Endothelial cell of umbilical vein (primary cell): ENCODE results near the gene SIGLEC8. TPM values are rescaled to one million over a fixed set of nuclear protein-coding genes. Genes with fewer than 3 reads are reported as not detected.
"Not testable (repeated sequence)": the region's sequence is repeated elsewhere in the genome, so short reads cannot be mapped to it uniquely, and the experiment has no call there.

ENCODE experiments used
- BruUV-seq: library from RNA; stranded (reverse); fragments of 400-500 nt; replicated peaks from 2 replicates; lab custom pipeline; 2021; lab: Mats Ljungman, UMichigan
- CTCF ChIA-PET: fragments of 300-600, 350-600 bp; sonication (Branson Sonifier 250); formaldehyde crosslinking; loops from one replicate; lab custom pipeline; 2021; ENCODE audit warnings: antibody characterized with exemption, inconsistent platforms; lab: Charles Lee
- POLR2A ChIA-PET: fragments of 300-600, 350-600 bp; sonication (Branson Sonifier 250); formaldehyde crosslinking; loops from one replicate; lab custom pipeline; 2021; ENCODE audit warnings: antibody characterized with exemption, inconsistent platforms; lab: Charles Lee
- DNase-seq: peaks from one replicate; pipeline ENCODE4 v3.0.0-alpha.2; 2011; ENCODE audit warnings: low read depth, low spot score
- FAIRE-seq: peaks from 2 replicates; lab custom pipeline; 2011; peaks lifted over from hg19 to GRCh38; lab: Jason Lieb, UNC
- H2AFZ ChIP-seq: 2 replicates; pipeline ENCODE4 v1.6.0; 2012; ENCODE audit warnings: low read depth, low read length, control low read depth, inconsistent platforms
- H3K27ac ChIP-seq: 2 replicates; pipeline ENCODE4 v1.5.1; 2011; ENCODE audit warnings: low read depth, mild to moderate bottlenecking, control low read depth, low read length, moderate library complexity; ENCODE audit not compliant: insufficient read depth
- H3K27me3 ChIP-seq, 2 experiments: 2 replicates each; pipeline versions ENCODE4 v1.6.0 to v1.6.1; 2011; ENCODE audit warnings: low read length in 2 of 2, mixed read lengths in 1 of 2; ENCODE audit not compliant: control insufficient read depth in 2 of 2, insufficient read depth in 2 of 2
- H3K36me3 ChIP-seq, 2 experiments: 2 replicates in 1 of 2; 3 replicates in 1 of 2; pipeline ENCODE4 v1.5.1; 2011; ENCODE audit warnings: low read length in 2 of 2, mild to moderate bottlenecking in 1 of 2, moderate library complexity in 1 of 2; ENCODE audit not compliant: control insufficient read depth in 2 of 2, insufficient read depth in 2 of 2; ENCODE audit errors: extremely low read depth in 1 of 2
- H3K4me1 ChIP-seq: 3 replicates; pipeline ENCODE4 v1.5.1; 2011; ENCODE audit warnings: mild to moderate bottlenecking, low read length; ENCODE audit not compliant: control insufficient read depth, insufficient read depth; ENCODE audit errors: extremely low read depth
- H3K4me2 ChIP-seq: 2 replicates; pipeline ENCODE4 v1.6.1; 2011; ENCODE audit warnings: low read length, control low read depth, mixed read lengths; ENCODE audit not compliant: insufficient read depth
- H3K4me3 ChIP-seq, 3 experiments: fragments of 200-600 bp in 1 of 3; sonication (generic), shearing (Covaris generic) in 1 of 3; replicated peaks in 1 of 3; 2 replicates each; pipeline ENCODE4 v1.5.1; 2011 to 2016; ENCODE audit warnings: control low read depth in 3 of 3, low read length in 3 of 3, mild to moderate bottlenecking in 2 of 3, inconsistent platforms in 1 of 3, low read depth in 1 of 3, moderate library complexity in 1 of 3; ENCODE audit not compliant: insufficient read depth in 1 of 3
- H3K79me2 ChIP-seq: 2 replicates; pipeline ENCODE4 v1.6.0; 2012; ENCODE audit warnings: low read length, inconsistent platforms; ENCODE audit not compliant: control insufficient read depth, insufficient read depth
- H3K9ac ChIP-seq: replicated peaks from 2 replicates; pipeline ENCODE3; 2011; ENCODE audit warnings: low read length, control low read depth; ENCODE audit not compliant: insufficient read depth; ENCODE audit errors: extremely low read depth
- H3K9me1 ChIP-seq: replicated peaks from 3 replicates; pipeline ENCODE4 v1.6.0; 2011; ENCODE audit warnings: mild to moderate bottlenecking, low read length; ENCODE audit not compliant: control insufficient read depth, insufficient read depth; ENCODE audit errors: extremely low read depth
- H3K9me3 ChIP-seq: replicated peaks from 2 replicates; pipeline ENCODE4 v1.5.1; 2012; ENCODE audit warnings: low read length, inconsistent platforms; ENCODE audit not compliant: control insufficient read depth, insufficient read depth
- H4K20me1 ChIP-seq: replicated peaks from 2 replicates; pipeline ENCODE3; 2011; ENCODE audit warnings: mild to moderate bottlenecking, low read length; ENCODE audit not compliant: control insufficient read depth, insufficient read depth; ENCODE audit errors: extremely low read depth
- CTCF ChIP-seq, 2 donors: IDR thresholded peaks; 1 replicate in 1 of 2; 2 replicates in 1 of 2; pipeline ENCODE4 v1.5.1; 2011; ENCODE audit warnings: low read length in 2 of 2, mild to moderate bottlenecking in 2 of 2, moderate library complexity in 2 of 2, control low read depth in 1 of 2, inconsistent platforms in 1 of 2, low read depth in 1 of 2; ENCODE audit not compliant: insufficient read depth in 1 of 2; ENCODE audit errors: extremely low read depth in 1 of 2
- EZH2 ChIP-seq: IDR thresholded peaks from 2 replicates; pipeline ENCODE4 v1.6.1; 2012; ENCODE audit warnings: borderline replicate concordance, low read depth, mild to moderate bottlenecking, moderate library complexity, low read length, inconsistent platforms; ENCODE audit not compliant: severe bottlenecking
- FOS ChIP-seq: IDR thresholded peaks from 2 replicates; pipeline ENCODE4 v1.6.1; 2011; ENCODE audit warnings: mild to moderate bottlenecking, low read length, moderate library complexity, borderline replicate concordance; ENCODE audit not compliant: insufficient read depth
- GATA2 ChIP-seq: IDR thresholded peaks from 2 replicates; pipeline ENCODE4 v1.7.0; 2011; ENCODE audit warnings: low read depth, mild to moderate bottlenecking, moderate library complexity, mixed read lengths, low read length; ENCODE audit not compliant: insufficient read length, insufficient read depth
- MAX ChIP-seq: IDR thresholded peaks from 2 replicates; pipeline ENCODE4 v1.6.1; 2011; ENCODE audit not compliant: insufficient read depth, insufficient read length
- POLR2A ChIP-seq: IDR thresholded peaks from 2 replicates; pipeline ENCODE4 v1.6.1; 2012; ENCODE audit warnings: low read depth, mild to moderate bottlenecking, control low read depth, low read length
- POLR2AphosphoS5 ChIP-seq: IDR thresholded peaks from 2 replicates; pipeline ENCODE4 v1.6.1; 2012; ENCODE audit warnings: low read depth, mild to moderate bottlenecking, control low read depth, low read length, moderate library complexity; ENCODE audit not compliant: insufficient read depth
- dilution Hi-C: fragments of 300-500 bp; cut with MboI; formaldehyde crosslinking; loops from one replicate; pipeline ENCODE4 v1.15.0; 2019; ENCODE audit warnings: low sequenced_read_pairs; ENCODE audit not compliant: extremely low pct_ligation_motif_present
- intact Hi-C: fragments of 100-400 bp; cut with micrococcal nuclease; formaldehyde crosslinking; loops from one replicate; pipeline ENCODE4 v1.10.0; 2022
- polyA plus RNA-seq, 4 experiments: library from polyadenylated mRNA; depleted of rRNA in 3 of 4; stranded (reverse) in 3 of 4; unstranded in 1 of 4; fragments of >200 nt; gene quantifications; 2 replicates each; pipeline versions ENCODE4 v1.2.1 to v1.2.3, GENCODE V29; 2011 to 2012; ENCODE audit warnings: missing spikeins in 1 of 4
- total RNA-seq: library from RNA; stranded (reverse); gene quantifications from 2 replicates; pipeline ENCODE4 v1.2.3, GENCODE V29; 2021

SIGLEC8 gene
- total and polyA plus RNA-seq, 2 donors (not counting 3 experiments of a cell fraction or from before 2014, with no cell fraction given) = not detected

GRCh38 chr19:51466723-51467122 is 8.5 kb upstream of the SIGLEC8 start:
- DNase-seq (no peak), FAIRE-seq (no peak)
- Histone ChIP-seq H3K36me3 (no peaks in the 10 kb centered on the region), H3K27ac (no peak overlapping the region), H3K4me2 (no peak overlapping the region), H3K4me1 (no peaks in the 10 kb centered on the region), H3K9me1 (no peaks in the 10 kb centered on the region), H3K4me3 (no peak overlapping the region), H4K20me1 (no peaks in the 10 kb centered on the region), H2AFZ (no peak overlapping the region), H3K9ac (no peak overlapping the region), H3K27me3 (no peaks in the 10 kb centered on the region), H3K79me2 (no peaks in the 10 kb centered on the region), H3K9me3 (no peaks in the 10 kb centered on the region)
- no TSS peak for BruUV-seq
- CTCF ChIA-PET = interaction anchor here (10.3 kb wide), 1 partner anchor 191 kb away, joined by 414 read pairs; no protein-coding TSS in a partner anchor
- TF ChIP-seq POLR2AphosphoS5 (no peak), EZH2 (no peak), MAX (no peak), CTCF (IDR thresholded peaks at IDR 0.05; ENCODE audit: extremely low read depth in 1 of 2, insufficient read depth in 1 of 2, low read depth in 1 of 2, low read length in 2 of 2) (no peak), POLR2A (no peak), FOS (no peak), GATA2 (no peak)
- POLR2A ChIA-PET = no interaction called here
- intact Hi-C loops (no loop called here), dilution Hi-C loops (no loop called here)

GRCh38 chr19:51463976-51464581 is 5.8 kb upstream of the SIGLEC8 start:
- H3K27me3 ChIP-seq, BruUV-seq, H3K9ac ChIP-seq, H2AFZ ChIP-seq, POLR2A ChIA-PET, H3K36me3 ChIP-seq, H3K4me3 ChIP-seq, H3K79me2 ChIP-seq, H4K20me1 ChIP-seq, H3K4me2 ChIP-seq, H3K9me1 ChIP-seq, H3K9me3 ChIP-seq, FAIRE-seq, dilution Hi-C loops, H3K4me1 ChIP-seq, DNase-seq, H3K27ac ChIP-seq, intact Hi-C loops: not testable (repeated sequence)
- CTCF ChIA-PET = interaction anchor here (1.1 kb wide), 1 partner anchor 173 kb away, joined by 3 read pairs; no protein-coding TSS in a partner anchor
